Measurements from ENCODE around the gene CTIF. TPM values are rescaled to one million over a fixed set of nuclear protein-coding genes. Genes with fewer than 3 reads are reported as not detected.

The CTIF gene
- total RNA-seq, 5 donors from 2014 or later (not counting 1 experiment from before 2014, with no cell fraction given), result 3.2 to 6.7 (median 4.7) TPM

GRCh38 chr18:48547531-48547981 is 8.7 kb downstream of the CTIF start:
- Histone ChIP-seq H3K27ac (ENCODE audit: low read length) (no peak overlapping the region), H3K27me3 (replicated peaks in 1 of 2; ENCODE audit: control insufficient read depth in 2 of 2, extremely low read depth in 1 of 2, insufficient read depth in 2 of 2, low read length in 1 of 2) (peaks cover 0 to 16% of the 10 kb centered on the region in 2 experiments), H3K9me3 (no peaks in the 10 kb centered on the region), H3K4me3 (ENCODE audit: control insufficient read depth in 1 of 2, extremely low read depth in 1 of 2, low read length in 1 of 2) (no peak overlapping the region), H3K4me1 (ENCODE audit: control insufficient read depth in 1 of 2, extremely low read depth in 1 of 2, insufficient read depth in 2 of 2, low read length in 2 of 2) (no peaks in the 10 kb centered on the region), H3K36me3 (ENCODE audit: control insufficient read depth in 2 of 2, extremely low read depth in 1 of 2, insufficient read depth in 1 of 2, low read length in 1 of 2) (no peaks in the 10 kb centered on the region)
- H3K4me3 Mint-ChIP-seq, result no peak overlapping the region
- ChIA-PET CTCF (interaction anchor here in 1 of 2 donors (0.6 kb wide), 1 partner anchor 13 kb away, joined by 4 read pairs; no protein-coding TSS in a partner anchor), POLR2A (no interaction called here)
- DNase-seq (no peak), ATAC-seq (replicated peaks in 1 of 4) (no peak)
- no peak overlapping the region for H3K27ac Mint-ChIP-seq
- H3K9me3 Mint-ChIP-seq, result no peaks in the 10 kb centered on the region
- 88% methylated on average over 2 of the region's 9 CpGs for WGBS (ENCODE audit: insufficient coverage)
- H3K4me1 Mint-ChIP-seq, result peaks cover 0 to 3% (median 3%) of the 10 kb centered on the region in 3 donors
- H3K36me3 Mint-ChIP-seq, result no peaks in the 10 kb centered on the region
- peaks cover 13 to 17% of the 10 kb centered on the region in 2 donors for H3K27me3 Mint-ChIP-seq

- Histone ChIP-seq H3K36me3 (ENCODE audit: control insufficient read depth in 2 of 2, extremely low read depth in 1 of 2, insufficient read depth in 1 of 2, low read length in 1 of 2) (no peaks in the 10 kb centered on the region), H3K4me3 (ENCODE audit: control insufficient read depth in 1 of 2, extremely low read depth in 1 of 2, low read length in 1 of 2) (no peak overlapping the region), H3K27ac (ENCODE audit: low read length) (no peak overlapping the region), H3K4me1 (ENCODE audit: control insufficient read depth in 1 of 2, extremely low read depth in 1 of 2, insufficient read depth in 2 of 2, low read length in 2 of 2) (no peaks in the 10 kb centered on the region), H3K9me3 (no peaks in the 10 kb centered on the region), H3K27me3 (replicated peaks in 1 of 2; ENCODE audit: control insufficient read depth in 2 of 2, extremely low read depth in 1 of 2, insufficient read depth in 2 of 2, low read length in 1 of 2) (peaks cover 0 to 14% of the 10 kb centered on the region in 2 experiments)
- no peak overlapping the region for H3K4me3 Mint-ChIP-seq
- no peaks in the 10 kb centered on the region for H3K36me3 Mint-ChIP-seq
- ChIA-PET POLR2A (no interaction called here), CTCF (interaction anchor here in 1 of 2 donors (0.6 kb wide), 1 partner anchor 13 kb away, joined by 4 read pairs; no protein-coding TSS in a partner anchor)
- no peak for ATAC-seq (replicated peaks in 1 of 4)
- WGBS (ENCODE audit: insufficient coverage), result 90% methylated on average over 4 of the region's 8 CpGs
- H3K4me1 Mint-ChIP-seq, result no peaks in the 10 kb centered on the region
- H3K27ac Mint-ChIP-seq, result no peak overlapping the region
- H3K9me3 Mint-ChIP-seq, result no peaks in the 10 kb centered on the region
- DNase-seq, result no peak
- H3K27me3 Mint-ChIP-seq, result peaks cover 13 to 17% of the 10 kb centered on the region in 2 donors
Observed at GRCh38 chr18:48548011-48548771, 9.4 kb downstream of the CTIF start.

GRCh38 chr18:48548921-48549320 is 10.1 kb downstream of the CTIF start:
- Histone ChIP-seq H3K4me1 (ENCODE audit: control insufficient read depth in 1 of 2, extremely low read depth in 1 of 2, insufficient read depth in 2 of 2, low read length in 2 of 2) (no peaks in the 10 kb centered on the region), H3K27ac (ENCODE audit: low read length) (no peak overlapping the region), H3K27me3 (replicated peaks in 1 of 2; ENCODE audit: control insufficient read depth in 2 of 2, extremely low read depth in 1 of 2, insufficient read depth in 2 of 2, low read length in 1 of 2) (peaks cover 0 to 12% of the 10 kb centered on the region in 2 experiments), H3K9me3 (no peaks in the 10 kb centered on the region), H3K36me3 (ENCODE audit: control insufficient read depth in 2 of 2, extremely low read depth in 1 of 2, insufficient read depth in 1 of 2, low read length in 1 of 2) (no peaks in the 10 kb centered on the region), H3K4me3 (ENCODE audit: control insufficient read depth in 1 of 2, extremely low read depth in 1 of 2, low read length in 1 of 2) (no peak overlapping the region)
- H3K36me3 Mint-ChIP-seq, result no peaks in the 10 kb centered on the region
- ATAC-seq (replicated peaks in 1 of 4) (no peak), DNase-seq (no peak)
- CTCF ChIA-PET, result no interaction called here
- H3K4me3 Mint-ChIP-seq, result no peak overlapping the region
- WGBS (ENCODE audit: insufficient coverage), result no CpG with 5 or more reads among the region's 4 CpGs
- POLR2A ChIA-PET, result no interaction called here
- H3K9me3 Mint-ChIP-seq, result no peaks in the 10 kb centered on the region
- H3K27ac Mint-ChIP-seq, result no peak overlapping the region
- no peaks in the 10 kb centered on the region for H3K4me1 Mint-ChIP-seq
- H3K27me3 Mint-ChIP-seq, result peaks cover 9 to 14% of the 10 kb centered on the region in 2 donors

GRCh38 chr18:48550101-48550729 is 11.4 kb downstream of the CTIF start:
- ChIA-PET CTCF (no interaction called here), POLR2A (no interaction called here)
- H3K27ac ChIP-seq (ENCODE audit: low read length), result no peak overlapping the region
- WGBS (ENCODE audit: insufficient coverage), result 71% methylated on average over 1 of the region's 2 CpGs
- H3K27ac Mint-ChIP-seq, result no peak overlapping the region
- H3K9me3 Mint-ChIP-seq, result no peaks in the 10 kb centered on the region
- no peaks in the 10 kb centered on the region for H3K36me3 ChIP-seq (ENCODE audit: control insufficient read depth in 2 of 2, extremely low read depth in 1 of 2, insufficient read depth in 1 of 2, low read length in 1 of 2)
- no peaks in the 10 kb centered on the region for H3K4me1 Mint-ChIP-seq
- H3K27me3 ChIP-seq (replicated peaks in 1 of 2; ENCODE audit: control insufficient read depth in 2 of 2, extremely low read depth in 1 of 2, insufficient read depth in 2 of 2, low read length in 1 of 2), result peaks cover 0 to 7% of the 10 kb centered on the region in 2 experiments
- H3K4me1 ChIP-seq (ENCODE audit: control insufficient read depth in 1 of 2, extremely low read depth in 1 of 2, insufficient read depth in 2 of 2, low read length in 2 of 2), result no peaks in the 10 kb centered on the region
- no peak for ATAC-seq (replicated peaks in 1 of 4)
- no peak overlapping the region for H3K4me3 Mint-ChIP-seq
- H3K9me3 ChIP-seq, result no peaks in the 10 kb centered on the region
- no peaks in the 10 kb centered on the region for H3K36me3 Mint-ChIP-seq
- peaks cover 0 to 2% of the 10 kb centered on the region in 2 donors for H3K27me3 Mint-ChIP-seq
- no peak for DNase-seq
- H3K4me3 ChIP-seq (ENCODE audit: control insufficient read depth in 1 of 2, extremely low read depth in 1 of 2, low read length in 1 of 2), result no peak overlapping the region

- H3K9me3 Mint-ChIP-seq, result no peaks in the 10 kb centered on the region
- H3K36me3 Mint-ChIP-seq, result no peaks in the 10 kb centered on the region
- ChIA-PET CTCF (no interaction called here), POLR2A (no interaction called here)
- peaks cover 0 to 2% of the 10 kb centered on the region in 2 experiments for H3K27me3 ChIP-seq (replicated peaks in 1 of 2; ENCODE audit: control insufficient read depth in 2 of 2, extremely low read depth in 1 of 2, insufficient read depth in 2 of 2, low read length in 1 of 2)
- no peak overlapping the region for H3K4me3 Mint-ChIP-seq
- H3K27ac Mint-ChIP-seq, result no peak overlapping the region
- H3K9me3 ChIP-seq, result no peaks in the 10 kb centered on the region
- no peak for ATAC-seq (replicated peaks in 1 of 4)
- H3K4me1 Mint-ChIP-seq, result no peaks in the 10 kb centered on the region
- H3K36me3 ChIP-seq (ENCODE audit: control insufficient read depth in 2 of 2, extremely low read depth in 1 of 2, insufficient read depth in 1 of 2, low read length in 1 of 2), result no peaks in the 10 kb centered on the region
- DNase-seq, result no peak
- WGBS (ENCODE audit: insufficient coverage), result 54% methylated on average over 2 of the region's 2 CpGs
- no peak overlapping the region for H3K27ac ChIP-seq (ENCODE audit: low read length)
- no peaks in the 10 kb centered on the region for H3K27me3 Mint-ChIP-seq
- no peaks in the 10 kb centered on the region for H3K4me1 ChIP-seq (ENCODE audit: control insufficient read depth in 1 of 2, extremely low read depth in 1 of 2, insufficient read depth in 2 of 2, low read length in 2 of 2)
- H3K4me3 ChIP-seq (ENCODE audit: control insufficient read depth in 1 of 2, extremely low read depth in 1 of 2, low read length in 1 of 2), result no peak overlapping the region
Observed at GRCh38 chr18:48551100-48551499, 12.3 kb downstream of the CTIF start.

GRCh38 chr18:48552130-48552529 is 13.3 kb downstream of the CTIF start:
- no peaks in the 10 kb centered on the region for H3K9me3 ChIP-seq
- ChIA-PET POLR2A (no interaction called here), CTCF (interaction anchor here in 1 of 2 donors (0.7 kb wide), 1 partner anchor 412 kb away, joined by 4 read pairs; no protein-coding TSS in a partner anchor)
- no peak overlapping the region for H3K27ac ChIP-seq (ENCODE audit: low read length)
- Mint-ChIP-seq H3K36me3 (no peaks in the 10 kb centered on the region), H3K27me3 (no peaks in the 10 kb centered on the region), H3K9me3 (no peaks in the 10 kb centered on the region), H3K4me1 (no peaks in the 10 kb centered on the region), H3K4me3 (no peak overlapping the region), H3K27ac (no peak overlapping the region)
- DNase-seq (no peak), ATAC-seq (replicated peaks in 1 of 4) (no peak)
- WGBS (ENCODE audit: insufficient coverage), result 82% methylated on average over 2 of the region's 3 CpGs
- H3K4me3 ChIP-seq (ENCODE audit: control insufficient read depth in 1 of 2, extremely low read depth in 1 of 2, low read length in 1 of 2), result no peak overlapping the region
- no peaks in the 10 kb centered on the region for H3K4me1 ChIP-seq (ENCODE audit: control insufficient read depth in 1 of 2, extremely low read depth in 1 of 2, insufficient read depth in 2 of 2, low read length in 2 of 2)
- H3K27me3 ChIP-seq (replicated peaks in 1 of 2; ENCODE audit: control insufficient read depth in 2 of 2, extremely low read depth in 1 of 2, insufficient read depth in 2 of 2, low read length in 1 of 2), result peaks cover 0 to 4% of the 10 kb centered on the region in 2 experiments
- no peaks in the 10 kb centered on the region for H3K36me3 ChIP-seq (ENCODE audit: control insufficient read depth in 2 of 2, extremely low read depth in 1 of 2, insufficient read depth in 1 of 2, low read length in 1 of 2)

Measured in T-cell (primary cell).